HepG2 (cell line): ENCODE data around the gene TBCD. TPM values are rescaled to one million over a fixed set of nuclear protein-coding genes. Genes with fewer than 3 reads are reported as not detected.

Source experiments
- KAT7 ChIP-seq: IDR thresholded peaks from 2 replicates; pipeline ENCODE4 v1.6.1; 2018; ENCODE audit warnings: borderline replicate concordance, missing compliant biosample characterization
- MTF2 ChIP-seq: sonication (generic); formaldehyde crosslinking; IDR thresholded peaks from 2 replicates; pipeline ENCODE4 v1.5.0; 2020; ENCODE audit warnings: missing genetic modification reagents, borderline replicate concordance
- MZF1 ChIP-seq: sonication (generic); formaldehyde crosslinking; IDR thresholded peaks from 2 replicates; pipeline ENCODE4 v1.8.1; 2023; ENCODE audit warnings: mild to moderate bottlenecking, missing genetic modification reagents, borderline replicate concordance
- NAIF1 ChIP-seq: sonication (generic); formaldehyde crosslinking; IDR thresholded peaks from 2 replicates; pipeline ENCODE4 v1.5.0; 2020; ENCODE audit warnings: mild to moderate bottlenecking, missing genetic modification reagents, borderline replicate concordance
- NFKB2 ChIP-seq: sonication (generic); formaldehyde crosslinking; IDR thresholded peaks from 2 replicates; pipeline ENCODE4 v1.4.0; 2020; ENCODE audit warnings: missing genetic modification reagents, borderline replicate concordance
- NPAS2 ChIP-seq: sonication (generic); formaldehyde crosslinking; IDR thresholded peaks from 2 replicates; pipeline ENCODE4 v1.8.0; 2022; ENCODE audit warnings: mild to moderate bottlenecking, missing genetic modification reagents, borderline replicate concordance
- SP4 ChIP-seq: sonication (generic); formaldehyde crosslinking; IDR thresholded peaks from 2 replicates; pipeline ENCODE4 v1.8.1; 2023; ENCODE audit warnings: mild to moderate bottlenecking, missing genetic modification reagents
- THAP11 ChIP-seq: IDR thresholded peaks from 2 replicates; pipeline ENCODE4 v1.6.1; 2016; ENCODE audit warnings: missing biosample characterization, missing genetic modification reagents
- ZKSCAN1 ChIP-seq: fragments of 150-350 bp; IDR thresholded peaks from 2 replicates; pipeline ENCODE4 v1.6.1; 2014; ENCODE audit warnings: low read length
- ZNF234 ChIP-seq: sonication (generic); formaldehyde crosslinking; conservative IDR thresholded peaks from 2 replicates; pipeline ENCODE4 v1.5.1; 2020; ENCODE audit warnings: mild to moderate bottlenecking, missing genetic modification reagents
- ZNF557 ChIP-seq: sonication (generic); formaldehyde crosslinking; IDR thresholded peaks from 2 replicates; pipeline ENCODE4 v1.4.0; 2020; ENCODE audit warnings: missing genetic modification reagents
- ZNF678 ChIP-seq: sonication (generic); formaldehyde crosslinking; IDR thresholded peaks from 2 replicates; pipeline ENCODE4 v1.4.0; 2020; ENCODE audit warnings: mild to moderate bottlenecking, missing genetic modification reagents
- polyA plus RNA-seq, 8 experiments: library from polyadenylated mRNA; depleted of rRNA in 3 of 8; stranded (reverse) in 7 of 8; unstranded in 1 of 8; fragments of >200 nt; fragmentation: Illumina TruSeq in 4 of 8; extraction: Trizol in 4 of 8; gene quantifications; 2 replicates each; pipeline versions ENCODE4 v1.2.1 to v1.2.3, GENCODE V29; 2011 to 2016; ENCODE audit warnings: low read depth in 4 of 8, missing spikeins in 1 of 8, mixed read lengths in 1 of 8; ENCODE audit not compliant: insufficient read depth in 1 of 8
- total RNA-seq, 5 experiments: library from RNA; depleted of rRNA; stranded (reverse); fragments of >200 nt; fragmentation: Illumina TruSeq; extraction: Trizol; gene quantifications; 2 replicates each; pipeline ENCODE4 v1.2.3, GENCODE V29; 2016; ENCODE audit warnings: low read depth in 1 of 5
- TF ChIP-seq, protein P1 (sequence below): sonication (generic); formaldehyde crosslinking; IDR thresholded peaks from 2 replicates; pipeline ENCODE4 v1.9.0; 2021; ENCODE audit warnings: mild to moderate bottlenecking, missing genetic modification reagents
- TF ChIP-seq, protein P2 (sequence below): sonication (generic); formaldehyde crosslinking; IDR thresholded peaks from 2 replicates; pipeline ENCODE4 v1.8.0; 2022; ENCODE audit warnings: missing genetic modification reagents, mild to moderate bottlenecking, moderate library complexity, borderline replicate concordance
- TF ChIP-seq, protein P3 (sequence below): fragments of 450-650 bp; IDR thresholded peaks from 2 replicates; pipeline ENCODE4 v1.6.1; 2017
- TF ChIP-seq, protein P4 (sequence below): sonication (generic); formaldehyde crosslinking; IDR thresholded peaks from 2 replicates; pipeline ENCODE4 v1.9.0; 2022; ENCODE audit warnings: low read depth, missing genetic modification reagents

Gene TBCD
- total and polyA plus RNA-seq, 2 of the 13 experiments (the other 11 are each of a cell fraction or from before 2014, with no cell fraction given), result 33.9 to 54.8 TPM

DNA sequence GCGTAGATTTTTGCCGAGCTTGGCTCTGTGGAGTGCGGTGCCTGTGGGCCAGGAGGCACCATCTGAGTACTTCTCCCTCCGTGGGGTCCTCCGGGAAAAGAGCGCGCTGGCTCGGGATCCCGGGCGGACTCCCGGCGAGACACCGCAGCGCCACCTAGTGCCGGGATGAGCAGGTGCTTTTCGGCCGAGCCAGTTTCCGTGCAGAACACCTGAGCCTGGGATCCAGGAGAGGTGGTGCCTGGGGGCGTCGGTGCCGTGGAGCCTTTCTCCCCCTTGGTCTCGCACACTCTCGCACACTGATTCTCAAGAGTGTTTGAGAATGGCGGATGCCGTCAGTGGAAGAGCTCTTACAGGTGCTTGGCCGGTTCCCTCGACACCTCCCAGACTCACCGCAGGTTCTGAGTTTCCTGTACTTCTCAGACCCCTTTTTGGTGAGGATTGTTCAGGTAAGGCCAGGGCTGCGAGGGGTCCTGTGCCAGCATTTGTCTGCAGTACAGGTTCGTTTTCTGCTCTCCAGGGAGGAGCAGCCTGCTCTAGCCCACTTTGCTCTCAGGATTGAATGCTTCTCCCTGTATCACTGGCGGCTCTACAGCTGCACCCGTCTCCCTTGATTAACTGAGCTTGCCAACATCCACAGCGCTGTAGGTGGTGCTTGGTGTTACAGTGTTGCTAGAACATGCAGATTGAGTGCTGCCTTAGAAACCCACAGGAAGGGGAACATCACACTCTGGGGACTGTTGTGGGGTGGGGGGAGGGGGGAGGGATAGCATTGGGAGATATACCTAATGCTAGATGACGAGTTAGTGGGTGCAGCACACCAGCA is 23.3 kb downstream of the TBCD start (continued):
- TF ChIP-seq, protein P1, sequence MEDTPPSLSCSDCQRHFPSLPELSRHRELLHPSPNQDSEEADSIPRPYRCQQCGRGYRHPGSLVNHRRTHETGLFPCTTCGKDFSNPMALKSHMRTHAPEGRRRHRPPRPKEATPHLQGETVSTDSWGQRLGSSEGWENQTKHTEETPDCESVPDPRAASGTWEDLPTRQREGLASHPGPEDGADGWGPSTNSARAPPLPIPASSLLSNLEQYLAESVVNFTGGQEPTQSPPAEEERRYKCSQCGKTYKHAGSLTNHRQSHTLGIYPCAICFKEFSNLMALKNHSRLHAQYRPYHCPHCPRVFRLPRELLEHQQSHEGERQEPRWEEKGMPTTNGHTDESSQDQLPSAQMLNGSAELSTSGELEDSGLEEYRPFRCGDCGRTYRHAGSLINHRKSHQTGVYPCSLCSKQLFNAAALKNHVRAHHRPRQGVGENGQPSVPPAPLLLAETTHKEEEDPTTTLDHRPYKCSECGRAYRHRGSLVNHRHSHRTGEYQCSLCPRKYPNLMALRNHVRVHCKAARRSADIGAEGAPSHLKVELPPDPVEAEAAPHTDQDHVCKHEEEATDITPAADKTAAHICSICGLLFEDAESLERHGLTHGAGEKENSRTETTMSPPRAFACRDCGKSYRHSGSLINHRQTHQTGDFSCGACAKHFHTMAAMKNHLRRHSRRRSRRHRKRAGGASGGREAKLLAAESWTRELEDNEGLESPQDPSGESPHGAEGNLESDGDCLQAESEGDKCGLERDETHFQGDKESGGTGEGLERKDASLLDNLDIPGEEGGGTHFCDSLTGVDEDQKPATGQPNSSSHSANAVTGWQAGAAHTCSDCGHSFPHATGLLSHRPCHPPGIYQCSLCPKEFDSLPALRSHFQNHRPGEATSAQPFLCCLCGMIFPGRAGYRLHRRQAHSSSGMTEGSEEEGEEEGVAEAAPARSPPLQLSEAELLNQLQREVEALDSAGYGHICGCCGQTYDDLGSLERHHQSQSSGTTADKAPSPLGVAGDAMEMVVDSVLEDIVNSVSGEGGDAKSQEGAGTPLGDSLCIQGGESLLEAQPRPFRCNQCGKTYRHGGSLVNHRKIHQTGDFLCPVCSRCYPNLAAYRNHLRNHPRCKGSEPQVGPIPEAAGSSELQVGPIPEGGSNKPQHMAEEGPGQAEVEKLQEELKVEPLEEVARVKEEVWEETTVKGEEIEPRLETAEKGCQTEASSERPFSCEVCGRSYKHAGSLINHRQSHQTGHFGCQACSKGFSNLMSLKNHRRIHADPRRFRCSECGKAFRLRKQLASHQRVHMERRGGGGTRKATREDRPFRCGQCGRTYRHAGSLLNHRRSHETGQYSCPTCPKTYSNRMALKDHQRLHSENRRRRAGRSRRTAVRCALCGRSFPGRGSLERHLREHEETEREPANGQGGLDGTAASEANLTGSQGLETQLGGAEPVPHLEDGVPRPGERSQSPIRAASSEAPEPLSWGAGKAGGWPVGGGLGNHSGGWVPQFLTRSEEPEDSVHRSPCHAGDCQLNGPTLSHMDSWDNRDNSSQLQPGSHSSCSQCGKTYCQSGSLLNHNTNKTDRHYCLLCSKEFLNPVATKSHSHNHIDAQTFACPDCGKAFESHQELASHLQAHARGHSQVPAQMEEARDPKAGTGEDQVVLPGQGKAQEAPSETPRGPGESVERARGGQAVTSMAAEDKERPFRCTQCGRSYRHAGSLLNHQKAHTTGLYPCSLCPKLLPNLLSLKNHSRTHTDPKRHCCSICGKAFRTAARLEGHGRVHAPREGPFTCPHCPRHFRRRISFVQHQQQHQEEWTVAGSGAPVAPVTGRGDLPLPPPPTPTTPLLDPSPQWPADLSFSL (CRISPR knock-in tag), result no peak
- TF ChIP-seq ZKSCAN1 (no peak), SP4 (CRISPR knock-in tag) (no peak), MTF2 (no peak), NFKB2 (peak; percentile 56; the same call in 1 of the 2 replicates), NPAS2 (CRISPR knock-in tag) (no peak), ZNF234 (CRISPR knock-in tag) (no peak), MZF1 (no peak), KAT7 (CRISPR knock-in tag) (no peak), NAIF1 (CRISPR knock-in tag) (no peak), THAP11 (CRISPR knock-in tag) (0 out of 2 replicates have a peak, but pooled peaks have one; percentile 36), ZNF557 (CRISPR knock-in tag) (0 out of 2 replicates have a peak, but pooled peaks have one; percentile 35), ZNF678 (no peak)
- TF ChIP-seq, protein P2, sequence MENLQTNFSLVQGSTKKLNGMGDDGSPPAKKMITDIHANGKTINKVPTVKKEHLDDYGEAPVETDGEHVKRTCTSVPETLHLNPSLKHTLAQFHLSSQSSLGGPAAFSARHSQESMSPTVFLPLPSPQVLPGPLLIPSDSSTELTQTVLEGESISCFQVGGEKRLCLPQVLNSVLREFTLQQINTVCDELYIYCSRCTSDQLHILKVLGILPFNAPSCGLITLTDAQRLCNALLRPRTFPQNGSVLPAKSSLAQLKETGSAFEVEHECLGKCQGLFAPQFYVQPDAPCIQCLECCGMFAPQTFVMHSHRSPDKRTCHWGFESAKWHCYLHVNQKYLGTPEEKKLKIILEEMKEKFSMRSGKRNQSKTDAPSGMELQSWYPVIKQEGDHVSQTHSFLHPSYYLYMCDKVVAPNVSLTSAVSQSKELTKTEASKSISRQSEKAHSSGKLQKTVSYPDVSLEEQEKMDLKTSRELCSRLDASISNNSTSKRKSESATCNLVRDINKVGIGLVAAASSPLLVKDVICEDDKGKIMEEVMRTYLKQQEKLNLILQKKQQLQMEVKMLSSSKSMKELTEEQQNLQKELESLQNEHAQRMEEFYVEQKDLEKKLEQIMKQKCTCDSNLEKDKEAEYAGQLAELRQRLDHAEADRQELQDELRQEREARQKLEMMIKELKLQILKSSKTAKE (CRISPR knock-in tag), result no peak
- TF ChIP-seq, protein P3, sequence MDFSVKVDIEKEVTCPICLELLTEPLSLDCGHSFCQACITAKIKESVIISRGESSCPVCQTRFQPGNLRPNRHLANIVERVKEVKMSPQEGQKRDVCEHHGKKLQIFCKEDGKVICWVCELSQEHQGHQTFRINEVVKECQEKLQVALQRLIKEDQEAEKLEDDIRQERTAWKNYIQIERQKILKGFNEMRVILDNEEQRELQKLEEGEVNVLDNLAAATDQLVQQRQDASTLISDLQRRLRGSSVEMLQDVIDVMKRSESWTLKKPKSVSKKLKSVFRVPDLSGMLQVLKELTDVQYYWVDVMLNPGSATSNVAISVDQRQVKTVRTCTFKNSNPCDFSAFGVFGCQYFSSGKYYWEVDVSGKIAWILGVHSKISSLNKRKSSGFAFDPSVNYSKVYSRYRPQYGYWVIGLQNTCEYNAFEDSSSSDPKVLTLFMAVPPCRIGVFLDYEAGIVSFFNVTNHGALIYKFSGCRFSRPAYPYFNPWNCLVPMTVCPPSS, result no peak
- TF ChIP-seq, protein P4, sequence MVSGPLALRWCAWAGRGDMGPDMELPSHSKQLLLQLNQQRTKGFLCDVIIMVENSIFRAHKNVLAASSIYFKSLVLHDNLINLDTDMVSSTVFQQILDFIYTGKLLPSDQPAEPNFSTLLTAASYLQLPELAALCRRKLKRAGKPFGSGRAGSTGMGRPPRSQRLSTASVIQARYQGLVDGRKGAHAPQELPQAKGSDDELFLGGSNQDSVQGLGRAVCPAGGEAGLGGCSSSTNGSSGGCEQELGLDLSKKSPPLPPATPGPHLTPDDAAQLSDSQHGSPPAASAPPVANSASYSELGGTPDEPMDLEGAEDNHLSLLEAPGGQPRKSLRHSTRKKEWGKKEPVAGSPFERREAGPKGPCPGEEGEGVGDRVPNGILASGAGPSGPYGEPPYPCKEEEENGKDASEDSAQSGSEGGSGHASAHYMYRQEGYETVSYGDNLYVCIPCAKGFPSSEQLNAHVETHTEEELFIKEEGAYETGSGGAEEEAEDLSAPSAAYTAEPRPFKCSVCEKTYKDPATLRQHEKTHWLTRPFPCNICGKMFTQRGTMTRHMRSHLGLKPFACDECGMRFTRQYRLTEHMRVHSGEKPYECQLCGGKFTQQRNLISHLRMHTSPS, result no peak
